AG04450 (cell line): Measurements from ENCODE around the gene VPS37B. TPM values are rescaled to one million over a fixed set of nuclear protein-coding genes. Genes with fewer than 3 reads are reported as not detected.

Experiments
- CTCF ChIA-PET: fragments of 300-600, 350-600 bp; formaldehyde crosslinking; extraction: SDS; loops from one replicate; lab custom pipeline; 2022; ENCODE audit warnings: antibody characterized with exemption, inconsistent platforms; lab: Charles Lee
- POLR2A ChIA-PET: fragments of 350-600 bp; formaldehyde crosslinking; extraction: SDS; loops from one replicate; lab custom pipeline; 2021; ENCODE audit warnings: antibody characterized with exemption, inconsistent platforms; lab: Yijun Ruan, JAX
- DNase-seq: peaks from one replicate; pipeline ENCODE4 v3.0.0-alpha.2; 2011; ENCODE audit warnings: low read depth, low spot score
- H3K27ac ChIP-seq: one replicate; pipeline ENCODE4 v1.5.1; 2012; ENCODE audit warnings: low read depth, low read length, control low read depth
- H3K27me3 ChIP-seq: one replicate; pipeline ENCODE4 v1.6.0; 2012; ENCODE audit warnings: low read length; ENCODE audit not compliant: control insufficient read depth, insufficient read depth
- H3K4me3 ChIP-seq: 2 replicates; pipeline ENCODE4 v1.5.1; 2011; ENCODE audit warnings: mild to moderate bottlenecking, low read depth, low read length, control low read depth
- H3K9me3 ChIP-seq: 2 replicates; pipeline ENCODE4 v1.5.1; 2012; ENCODE audit warnings: low read length; ENCODE audit not compliant: control insufficient read depth, insufficient read depth
- polyA plus RNA-seq: library from polyadenylated mRNA; depleted of rRNA; stranded (reverse); fragments of >200 nt; gene quantifications from 2 replicates; pipeline ENCODE4 v1.2.3, GENCODE V29; 2011
- TF ChIP-seq, protein P1 (sequence below): IDR thresholded peaks from 2 replicates; pipeline ENCODE4 v1.5.1; 2011; ENCODE audit warnings: low read depth, low read length, control low read depth, inconsistent platforms

VPS37B gene
- polyA plus RNA-seq, 1 experiment: 24.5 TPM

DNA sequence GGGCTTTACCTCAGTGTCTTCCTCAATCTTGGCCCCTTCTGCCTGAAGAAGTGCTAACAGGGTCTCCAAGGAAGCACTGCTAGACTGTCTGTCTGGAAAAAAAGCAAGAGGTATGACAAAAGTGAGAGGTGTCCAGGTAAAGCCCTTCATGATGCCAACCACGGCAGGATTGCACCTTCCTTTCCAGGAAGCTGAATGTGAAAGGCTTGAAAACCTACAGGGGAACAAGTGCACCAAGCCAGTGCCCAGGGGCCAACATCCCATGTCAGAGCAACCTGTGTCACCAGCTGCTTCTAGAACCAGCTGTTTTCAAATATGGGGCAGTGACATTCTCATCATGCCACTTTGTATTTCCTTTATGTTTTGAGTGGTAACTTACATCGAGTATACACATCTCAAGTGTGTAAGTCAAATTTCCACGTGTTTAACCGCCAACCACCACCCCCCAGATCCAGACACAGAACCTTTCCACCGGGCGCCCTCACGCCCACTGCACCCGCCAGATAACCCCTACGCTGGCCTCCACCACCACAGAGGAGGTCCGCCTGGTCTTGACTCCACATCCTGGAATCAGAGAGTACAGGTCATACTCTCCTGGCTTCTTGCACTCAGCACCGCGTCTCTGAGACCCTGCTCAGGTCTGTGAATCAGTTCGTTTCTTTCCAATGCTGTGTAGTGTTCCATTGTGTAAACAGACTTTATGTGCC, 27.3 kb downstream of the VPS37B start:
- Histone ChIP-seq H3K4me3 (no peak overlapping the region), H3K27me3 (no peaks in the 10 kb centered on the region)
- CTCF ChIA-PET: no interaction called here

DNA sequence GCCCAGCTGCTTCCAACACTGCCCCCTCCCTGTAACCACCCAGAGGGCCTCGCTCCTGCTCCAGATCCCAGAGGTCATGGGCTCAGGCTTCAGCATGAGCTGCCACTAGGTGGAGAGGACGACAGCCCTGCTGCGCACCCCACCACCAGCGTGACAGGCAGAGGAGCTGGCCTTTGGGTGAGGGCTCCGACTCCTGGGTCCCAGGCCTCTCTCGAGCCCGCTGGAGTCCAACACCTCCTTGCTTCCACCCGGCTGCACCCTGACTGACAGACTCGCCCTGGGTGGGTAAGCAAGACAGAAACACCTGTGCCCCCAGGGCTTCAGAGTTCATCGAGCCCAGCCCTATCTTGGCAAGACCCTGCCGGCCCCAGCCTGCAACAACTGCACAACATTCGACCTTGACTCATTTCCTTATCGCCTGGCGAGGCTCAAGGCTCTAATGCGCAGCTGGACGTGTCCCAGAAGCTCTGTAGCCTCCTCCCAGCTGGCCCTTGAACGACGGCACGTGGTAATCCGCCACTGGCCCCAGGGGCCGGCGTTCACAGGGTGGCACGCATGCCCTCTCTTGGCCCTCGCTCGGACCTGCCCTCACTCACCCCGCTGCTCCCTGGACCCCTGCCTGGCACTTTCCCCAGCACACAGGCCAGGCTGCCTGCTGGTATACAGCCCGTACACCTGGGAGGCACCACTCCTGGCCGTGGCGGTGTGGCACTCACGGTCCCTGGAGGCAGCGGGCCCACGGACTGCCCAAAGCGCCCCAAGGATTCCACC, 28.0 kb downstream of the VPS37B start:
- H3K27ac ChIP-seq: no peak overlapping the region
- no peak for DNase-seq

More for the DNA sequence above, 27.3 kb downstream of the VPS37B start:
- TF ChIP-seq, protein P1, sequence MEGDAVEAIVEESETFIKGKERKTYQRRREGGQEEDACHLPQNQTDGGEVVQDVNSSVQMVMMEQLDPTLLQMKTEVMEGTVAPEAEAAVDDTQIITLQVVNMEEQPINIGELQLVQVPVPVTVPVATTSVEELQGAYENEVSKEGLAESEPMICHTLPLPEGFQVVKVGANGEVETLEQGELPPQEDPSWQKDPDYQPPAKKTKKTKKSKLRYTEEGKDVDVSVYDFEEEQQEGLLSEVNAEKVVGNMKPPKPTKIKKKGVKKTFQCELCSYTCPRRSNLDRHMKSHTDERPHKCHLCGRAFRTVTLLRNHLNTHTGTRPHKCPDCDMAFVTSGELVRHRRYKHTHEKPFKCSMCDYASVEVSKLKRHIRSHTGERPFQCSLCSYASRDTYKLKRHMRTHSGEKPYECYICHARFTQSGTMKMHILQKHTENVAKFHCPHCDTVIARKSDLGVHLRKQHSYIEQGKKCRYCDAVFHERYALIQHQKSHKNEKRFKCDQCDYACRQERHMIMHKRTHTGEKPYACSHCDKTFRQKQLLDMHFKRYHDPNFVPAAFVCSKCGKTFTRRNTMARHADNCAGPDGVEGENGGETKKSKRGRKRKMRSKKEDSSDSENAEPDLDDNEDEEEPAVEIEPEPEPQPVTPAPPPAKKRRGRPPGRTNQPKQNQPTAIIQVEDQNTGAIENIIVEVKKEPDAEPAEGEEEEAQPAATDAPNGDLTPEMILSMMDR: no peak
- Histone ChIP-seq H3K9me3 (no peaks in the 10 kb centered on the region), H3K27ac (no peak overlapping the region)
- POLR2A ChIA-PET: no interaction called here
- DNase-seq: no peak

GRCh38 chr12:122866950-122867607, 28.8 kb downstream of the VPS37B start:
- no peaks in the 10 kb centered on the region; the same call in 1 of the 2 replicates for H3K9me3 ChIP-seq
- DNase-seq: no peak
- POLR2A ChIA-PET: no interaction called here
- no peak overlapping the region for H3K27ac ChIP-seq
- no peak overlapping the region for H3K4me3 ChIP-seq
- H3K27me3 ChIP-seq: no peaks in the 10 kb centered on the region
- CTCF ChIA-PET: interaction anchor here (1.5 kb wide), 1 partner anchor 74 kb away, joined by 4 read pairs; no protein-coding TSS in a partner anchor
- TF ChIP-seq, protein P1: no peak

More for the DNA sequence above, 28.0 kb downstream of the VPS37B start:
- Histone ChIP-seq H3K27me3 (no peaks in the 10 kb centered on the region), H3K4me3 (no peak overlapping the region), H3K9me3 (no peaks in the 10 kb centered on the region)
- TF ChIP-seq, protein P1: no peak
- ChIA-PET CTCF (no interaction called here), POLR2A (interaction anchor here (0.6 kb wide), 1 partner anchor 78 kb away, joined by 5 read pairs; no protein-coding TSS in a partner anchor)

GRCh38 chr12:122866379-122866778, 29.5 kb downstream of the VPS37B start:
- CTCF ChIA-PET: interaction anchor here (1.5 kb wide), 1 partner anchor 73 kb away, joined by 4 read pairs; no protein-coding TSS in a partner anchor
- no peak overlapping the region for H3K4me3 ChIP-seq
- TF ChIP-seq, protein P1: no peak
- no peak overlapping the region for H3K27ac ChIP-seq
- H3K27me3 ChIP-seq: no peaks in the 10 kb centered on the region
- POLR2A ChIA-PET: no interaction called here
- no peaks in the 10 kb centered on the region; the same call in 1 of the 2 replicates for H3K9me3 ChIP-seq
- DNase-seq: no peak
